Upper lobe of left lung (tissue), 4 donors: ENCODE results near the gene PTPRF.

Experiments used
- EP300 ChIP-seq, 4 donors: sonication (generic); formaldehyde crosslinking; IDR thresholded peaks; one replicate each; pipeline ENCODE4 v1.5.1; 2017; ENCODE audit warnings: antibody characterized with exemption in 4 of 4, control low read depth in 2 of 4
- POLR2A ChIP-seq, 4 donors: fragments of 450-650 bp; IDR thresholded peaks; one replicate each; pipeline ENCODE4 v1.5.1; 2016 to 2017; ENCODE audit warnings: antibody characterized with exemption in 4 of 4, mild to moderate bottlenecking in 2 of 4

GRCh38 chr1:43616383-43616782, 85.7 kb downstream of the PTPRF start:
- TF ChIP-seq EP300 (IDR thresholded peaks at IDR 0.05) (no peak), POLR2A (IDR thresholded peaks at IDR 0.05) (no peak)
